CD4-positive, alpha-beta memory T cell (primary cell): ENCODE data around the gene SIK3. TPM values are rescaled to one million over a fixed set of nuclear protein-coding genes. Genes with fewer than 3 reads are reported as not detected.
A peak's percentile ranks its signal among the peaks of the same experiment; 100 is the strongest.

ENCODE experiments used
- CTCF ChIA-PET: fragments of 350-600 bp; sonication (Branson Sonifier 250); formaldehyde crosslinking; loops from one replicate; lab custom pipeline; 2021; ENCODE audit warnings: inconsistent platforms; ENCODE audit not compliant: partially characterized antibody; lab: Charles Lee
- POLR2A ChIA-PET: fragments of 350-600 bp; sonication (Branson Sonifier 250); formaldehyde crosslinking; loops from one replicate; lab custom pipeline; 2021; ENCODE audit not compliant: partially characterized antibody; lab: Charles Lee
- DNase-seq, 5 donors: peaks; one replicate each; pipeline versions ENCODE4 v3.0.0 to v3.0.0-alpha.2; 2020 to 2022; ENCODE audit warnings: mixed read lengths in 1 of 5
- H3K27ac ChIP-seq: one replicate; pipeline ENCODE4 v1.7.0; 2013; ENCODE audit warnings: low read depth, low read length
- H3K27me3 ChIP-seq: 2 replicates; pipeline ENCODE4 v1.7.0; 2013; ENCODE audit warnings: mild to moderate bottlenecking, low read length, moderate library complexity; ENCODE audit not compliant: insufficient read depth
- H3K36me3 ChIP-seq: 2 replicates; pipeline ENCODE4 v1.7.0; 2013; ENCODE audit warnings: mild to moderate bottlenecking, low read length, moderate library complexity; ENCODE audit not compliant: insufficient read depth
- H3K4me1 ChIP-seq: 2 replicates; pipeline ENCODE4 v1.7.0; 2013; ENCODE audit warnings: mild to moderate bottlenecking, low read length, moderate library complexity; ENCODE audit not compliant: insufficient read depth
- H3K4me3 ChIP-seq, 2 donors: one replicate each; pipeline ENCODE4 v1.7.0; 2013; ENCODE audit warnings: low read length in 2 of 2, mild to moderate bottlenecking in 1 of 2
- H3K9me3 ChIP-seq, 2 donors: one replicate each; pipeline ENCODE4 v1.7.0; 2013; ENCODE audit warnings: low read length in 2 of 2, control low read depth in 1 of 2; ENCODE audit not compliant: control insufficient read depth in 1 of 2
- H3K27ac Mint-ChIP-seq, 7 donors: one replicate each; pipeline ENCODE4 v1.8.0; 2020 to 2021; ENCODE audit warnings: mixed read lengths in 7 of 7, mild to moderate bottlenecking in 6 of 7, inconsistent platforms in 3 of 7, moderate library complexity in 3 of 7
- H3K27me3 Mint-ChIP-seq, 2 donors: one replicate each; pipeline ENCODE4 v1.8.0; 2020 to 2021; ENCODE audit warnings: mixed read lengths in 2 of 2
- H3K36me3 Mint-ChIP-seq, 2 donors: one replicate each; pipeline ENCODE4 v1.8.0; 2020 to 2021; ENCODE audit warnings: mixed read lengths in 2 of 2, inconsistent platforms in 1 of 2, mild to moderate bottlenecking in 1 of 2
- H3K4me1 Mint-ChIP-seq, 4 donors: one replicate each; pipeline ENCODE4 v1.8.0; 2020 to 2021; ENCODE audit warnings: mixed read lengths in 4 of 4, mild to moderate bottlenecking in 1 of 4
- H3K4me3 Mint-ChIP-seq, 8 donors: one replicate each; pipeline ENCODE4 v1.8.0; 2020 to 2021; ENCODE audit warnings: mixed read lengths in 8 of 8, mild to moderate bottlenecking in 7 of 8, moderate library complexity in 6 of 8, inconsistent platforms in 3 of 8
- H3K9me3 Mint-ChIP-seq, 8 donors: one replicate each; pipeline ENCODE4 v1.8.0; 2020 to 2021; ENCODE audit warnings: mixed read lengths in 8 of 8, mild to moderate bottlenecking in 5 of 8, inconsistent platforms in 3 of 8, moderate library complexity in 1 of 8
- intact Hi-C: fragments of 100-400 bp; cut with micrococcal nuclease; formaldehyde crosslinking; loops from one replicate; pipeline ENCODE4 v1.15.1; 2023
- polyA plus RNA-seq, 2 donors: library from polyadenylated mRNA; unstranded; fragments of 300-500 nt; fragmentation: Illumina TruSeq; gene quantifications; one replicate each; pipeline ENCODE4 v1.2.3, GENCODE V29; 2021
- total RNA-seq, 2 experiments: library from RNA; stranded (reverse); gene quantifications; one replicate each; pipeline ENCODE4 v1.2.3, GENCODE V29; 2021

SIK3 gene
- total and polyA plus RNA-seq, 4 experiments from 2014 or later = 9.7 to 97.5 (median 62.5) TPM

GRCh38 chr11:116901211-116901610 lies 197.0 kb downstream of the SIK3 start:
- Mint-ChIP-seq H3K27me3 (no peaks in the 10 kb centered on the region), H3K27ac (peak overlapping the region in 4 of 7 donors; percentile 8 to 58 (median 26)), H3K36me3 (peaks cover 32 to 34% of the 10 kb centered on the region in 2 donors), H3K9me3 (peaks cover 0 to 5% (median 0%) of the 10 kb centered on the region in 8 donors), H3K4me1 (peaks cover 31 to 48% (median 39%) of the 10 kb centered on the region in 4 donors), H3K4me3 (no peak overlapping the region)
- ChIA-PET POLR2A (no interaction called here), CTCF (interaction anchor here (1.0 to 1.3 kb wide), 2 partner anchors 19 to 205 kb away, joined by 3 read pairs; no protein-coding TSS in a partner anchor)
- DNase-seq = no peak
- H3K27ac ChIP-seq = no peak overlapping the region
- no peak overlapping the region for H3K4me3 ChIP-seq
- H3K4me1 ChIP-seq = peaks cover 26% of the 10 kb centered on the region
- peaks cover 2% of the 10 kb centered on the region for H3K36me3 ChIP-seq
- intact Hi-C loops = no loop called here
- no peaks in the 10 kb centered on the region for H3K9me3 ChIP-seq
- H3K27me3 ChIP-seq = no peaks in the 10 kb centered on the region

- H3K4me1 Mint-ChIP-seq = peaks cover 18 to 31% (median 25%) of the 10 kb centered on the region in 4 donors
- no peaks in the 10 kb centered on the region for H3K4me1 ChIP-seq
- peaks cover 0 to 5% (median 0%) of the 10 kb centered on the region in 8 donors for H3K9me3 Mint-ChIP-seq
- intact Hi-C loops = no loop called here
- no peaks in the 10 kb centered on the region for H3K27me3 ChIP-seq
- ChIA-PET POLR2A (interaction anchor here (1.2 kb wide), 1 partner anchor 34 kb away, joined by 4 read pairs; no protein-coding TSS in a partner anchor), CTCF (interaction anchor here (1.2 kb wide), 1 partner anchor 203 kb away, joined by 5 read pairs; no protein-coding TSS in a partner anchor)
- no peak overlapping the region for H3K27ac ChIP-seq
- H3K4me3 Mint-ChIP-seq = no peak overlapping the region
- H3K36me3 Mint-ChIP-seq = peaks cover 56 to 64% of the 10 kb centered on the region in 2 donors
- H3K27me3 Mint-ChIP-seq = no peaks in the 10 kb centered on the region
- peaks cover 29% of the 10 kb centered on the region for H3K36me3 ChIP-seq
- no peaks in the 10 kb centered on the region for H3K9me3 ChIP-seq
- no peak for DNase-seq
- H3K4me3 ChIP-seq = no peak overlapping the region
- peak overlapping the region in 3 of 7 donors; percentile 12 to 25 (median 16) for H3K27ac Mint-ChIP-seq
Observed at GRCh38 chr11:116896211-116896610, 202.0 kb downstream of the SIK3 start.

- DNase-seq = peak in 1 of 5 donors; percentile 7
- H3K27ac Mint-ChIP-seq = peak overlapping the region; percentile 22 to 91 (median 67)
- ChIA-PET CTCF (interaction anchor here (0.9 to 2.3 kb wide), 3 partner anchors 204 to 210 kb away, joined by 4 to 9 read pairs (median 5); no protein-coding TSS in a partner anchor), POLR2A (no interaction called here)
- H3K4me3 ChIP-seq = no peak overlapping the region
- H3K36me3 ChIP-seq = peaks cover 29% of the 10 kb centered on the region
- H3K27me3 Mint-ChIP-seq = no peaks in the 10 kb centered on the region
- peaks cover 10% of the 10 kb centered on the region for H3K4me1 ChIP-seq
- no peaks in the 10 kb centered on the region for H3K9me3 ChIP-seq
- H3K4me3 Mint-ChIP-seq = no peak overlapping the region
- peaks cover 18 to 35% (median 27%) of the 10 kb centered on the region in 4 donors for H3K4me1 Mint-ChIP-seq
- peaks cover 51 to 62% of the 10 kb centered on the region in 2 donors for H3K36me3 Mint-ChIP-seq
- no peaks in the 10 kb centered on the region for H3K27me3 ChIP-seq
- H3K9me3 Mint-ChIP-seq = peaks cover 0 to 3% (median 0%) of the 10 kb centered on the region in 8 donors
- no peak overlapping the region for H3K27ac ChIP-seq
- intact Hi-C loops = loop anchor here (1.0 kb wide), 1 partner anchor 211 kb away; no protein-coding TSS in a partner anchor
Observed at GRCh38 chr11:116895048-116895757, 203.0 kb downstream of the SIK3 start.

GRCh38 chr11:116893906-116894305 lies 204.3 kb downstream of the SIK3 start:
- intact Hi-C loops = no loop called here
- H3K27ac Mint-ChIP-seq = peak overlapping the region in 6 of 7 donors; percentile 6 to 86 (median 50)
- no peak overlapping the region for H3K4me3 Mint-ChIP-seq
- H3K4me1 Mint-ChIP-seq = peaks cover 21 to 37% (median 31%) of the 10 kb centered on the region in 4 donors
- Histone ChIP-seq H3K36me3 (peaks cover 29% of the 10 kb centered on the region), H3K4me3 (no peak overlapping the region), H3K27me3 (no peaks in the 10 kb centered on the region), H3K9me3 (no peaks in the 10 kb centered on the region), H3K27ac (no peak overlapping the region), H3K4me1 (peaks cover 21% of the 10 kb centered on the region)
- ChIA-PET CTCF (interaction anchor here (0.6 to 2.3 kb wide), 7 partner anchors 9 to 435 kb away, joined by 3 to 9 read pairs (median 3); no protein-coding TSS in a partner anchor), POLR2A (no interaction called here)
- H3K27me3 Mint-ChIP-seq = no peaks in the 10 kb centered on the region
- H3K9me3 Mint-ChIP-seq = peaks cover 0 to under 1% (median 0%) of the 10 kb centered on the region in 8 donors
- peaks cover 43 to 56% of the 10 kb centered on the region in 2 donors for H3K36me3 Mint-ChIP-seq
- DNase-seq = no peak

- DNase-seq = no peak
- ChIA-PET CTCF (interaction anchor here (0.6 to 2.3 kb wide), 7 partner anchors 9 to 436 kb away, joined by 3 to 9 read pairs (median 3); no protein-coding TSS in a partner anchor), POLR2A (no interaction called here)
- Histone ChIP-seq H3K36me3 (peaks cover 29% of the 10 kb centered on the region), H3K9me3 (no peaks in the 10 kb centered on the region), H3K4me1 (peaks cover 24% of the 10 kb centered on the region), H3K27ac (no peak overlapping the region), H3K4me3 (no peak overlapping the region), H3K27me3 (no peaks in the 10 kb centered on the region)
- Mint-ChIP-seq H3K4me3 (no peak overlapping the region), H3K4me1 (peaks cover 22 to 41% (median 34%) of the 10 kb centered on the region in 4 donors), H3K27me3 (no peaks in the 10 kb centered on the region), H3K9me3 (no peaks in the 10 kb centered on the region), H3K36me3 (peaks cover 43 to 56% of the 10 kb centered on the region in 2 donors), H3K27ac (peak overlapping the region in 3 of 7 donors; percentile 43 to 70 (median 63))
- intact Hi-C loops = no loop called here
Observed at GRCh38 chr11:116893437-116893836, 204.8 kb downstream of the SIK3 start.

DNA sequence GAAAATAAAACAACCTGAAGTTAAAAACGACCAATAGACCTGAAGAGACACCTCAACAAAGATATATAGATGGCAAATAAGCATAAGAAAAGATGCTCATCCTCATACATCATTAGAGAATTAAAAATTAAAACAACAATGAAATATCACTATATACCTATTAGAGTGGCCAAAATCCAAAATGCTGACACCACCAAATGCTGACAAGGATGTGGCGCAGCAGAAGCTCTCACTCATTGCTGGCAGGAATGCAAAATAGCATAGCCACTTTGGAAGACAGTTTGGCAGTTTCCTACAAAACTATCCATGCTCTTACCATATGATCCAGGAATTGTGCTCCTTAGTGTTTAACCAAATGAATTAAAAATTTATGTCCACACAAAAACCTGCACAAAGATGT lies 205.9 kb downstream of the SIK3 start:
- no peak for DNase-seq
- CTCF ChIA-PET = interaction anchor here (0.8 to 2.5 kb wide), 5 partner anchors 11 to 206 kb away, joined by 3 to 8 read pairs (median 5); no protein-coding TSS in a partner anchor
- Mint-ChIP-seq H3K9me3 (no peaks in the 10 kb centered on the region), H3K27ac (peak overlapping the region in 4 of 7 donors; percentile 13 to 77 (median 62)), H3K36me3 (peaks cover 42 to 61% of the 10 kb centered on the region in 2 donors), H3K27me3 (no peaks in the 10 kb centered on the region), H3K4me1 (peaks cover 22 to 46% (median 38%) of the 10 kb centered on the region in 4 donors), H3K4me3 (no peak overlapping the region)
- Histone ChIP-seq H3K9me3 (no peaks in the 10 kb centered on the region), H3K4me1 (peaks cover 24% of the 10 kb centered on the region), H3K4me3 (no peak overlapping the region), H3K27ac (no peak overlapping the region), H3K36me3 (peaks cover 29% of the 10 kb centered on the region), H3K27me3 (no peaks in the 10 kb centered on the region)
- POLR2A ChIA-PET = no interaction called here
- intact Hi-C loops = no loop called here

- Histone ChIP-seq H3K27ac (no peak overlapping the region), H3K27me3 (no peaks in the 10 kb centered on the region), H3K4me1 (peaks cover 24% of the 10 kb centered on the region), H3K9me3 (no peaks in the 10 kb centered on the region), H3K4me3 (no peak overlapping the region), H3K36me3 (peaks cover 29% of the 10 kb centered on the region)
- no peak for DNase-seq
- ChIA-PET POLR2A (no interaction called here), CTCF (interaction anchor here (0.8 to 2.5 kb wide), 5 partner anchors 11 to 207 kb away, joined by 3 to 8 read pairs (median 5); no protein-coding TSS in a partner anchor)
- Mint-ChIP-seq H3K36me3 (peaks cover 39 to 59% of the 10 kb centered on the region in 2 donors), H3K4me1 (peaks cover 22 to 46% (median 38%) of the 10 kb centered on the region in 4 donors), H3K27ac (peak overlapping the region in 5 of 7 donors; percentile 4 to 77 (median 41)), H3K4me3 (no peak overlapping the region), H3K9me3 (no peaks in the 10 kb centered on the region), H3K27me3 (no peaks in the 10 kb centered on the region)
- intact Hi-C loops = no loop called here
Observed at GRCh38 chr11:116891746-116892145, 206.5 kb downstream of the SIK3 start.
